GM12864 (cell line): ENCODE data around the gene SURF4.
A peak's percentile ranks its signal among the peaks of the same experiment; 100 is the strongest.

Source experiments
- DNase-seq: peaks from one replicate; pipeline ENCODE4 v3.0.0-alpha.2; 2011; ENCODE audit warnings: low read depth
- H3K4me3 ChIP-seq: 2 replicates; pipeline ENCODE4 v1.5.1; 2011; ENCODE audit warnings: mild to moderate bottlenecking, low read depth, low read length, control low read depth
- CTCF ChIP-seq: IDR thresholded peaks from 2 replicates; pipeline ENCODE4 v1.5.1; 2011; ENCODE audit warnings: low read depth, mild to moderate bottlenecking, moderate library complexity, low read length, control low read depth, inconsistent platforms; ENCODE audit errors: missing control alignments

SURF4 gene

GRCh38 chr9:133419005-133419404 is 43.1 kb upstream of the SURF4 start:
- no peak for DNase-seq
- no peak for TF ChIP-seq CTCF
- peak overlapping the region; percentile 95; the same call in 1 of the 2 replicates for H3K4me3 ChIP-seq

GRCh38 chr9:133417541-133418461 is 41.9 kb upstream of the SURF4 start, which contains the start of gene REXO4:
Gene REXO4, minus strand, starts transcription at chr9:133418010. Its CDS starts 166 bp downstream, at chr9:133417844.
- no peak for TF ChIP-seq CTCF
- DNase-seq, result peak; percentile 84
- H3K4me3 ChIP-seq, result peak within 1 kb of the TSS; percentile 95

- no peak for TF ChIP-seq CTCF
- DNase-seq, result no peak
- H3K4me3 ChIP-seq, result no peak overlapping the region
These were observed 39.3 kb upstream of the SURF4 start for GRCh38 chr9:133415170-133415569.

GRCh38 chr9:133408042-133408441 is 32.2 kb upstream of the SURF4 start:
- no peak overlapping the region for H3K4me3 ChIP-seq
- no peak for DNase-seq
- TF ChIP-seq CTCF, result no peak

- peak; percentile 44 for DNase-seq
- H3K4me3 ChIP-seq, result no peak overlapping the region
- TF ChIP-seq CTCF, result peak; percentile 97
These were observed 30.8 kb upstream of the SURF4 start for GRCh38 chr9:133406480-133407307.

GRCh38 chr9:133405508-133406438 is 29.9 kb upstream of the SURF4 start:
- no peak for TF ChIP-seq CTCF
- H3K4me3 ChIP-seq, result no peak overlapping the region
- DNase-seq, result no peak
